HepG2 (cell line): ENCODE measurements around the gene RASIP1. TPM values are rescaled to one million over a fixed set of nuclear protein-coding genes. Genes with fewer than 3 reads are reported as not detected.

Source experiments
- BCL6 ChIP-seq: IDR thresholded peaks from 2 replicates; pipeline ENCODE4 v1.6.1; 2016; ENCODE audit warnings: missing genetic modification reagents, missing compliant biosample characterization
- DDIT3 ChIP-seq: sonication (generic); formaldehyde crosslinking; IDR thresholded peaks from 2 replicates; pipeline ENCODE4 v1.4.0; 2020; ENCODE audit warnings: mild to moderate bottlenecking, missing genetic modification reagents
- GABPB1 ChIP-seq: IDR thresholded peaks from 2 replicates; pipeline ENCODE4 v1.6.1; 2016; ENCODE audit warnings: mild to moderate bottlenecking, missing genetic modification reagents, moderate library complexity, missing compliant biosample characterization
- HNRNPUL1 ChIP-seq: fragments of 200-400 bp; formaldehyde crosslinking; IDR thresholded peaks from 2 replicates; pipeline ENCODE4 v1.6.1; 2017; ENCODE audit warnings: low read depth, mild to moderate bottlenecking, low read length, moderate library complexity
- KAT2B ChIP-seq: fragments of 150-350 bp; IDR thresholded peaks from 2 replicates; pipeline ENCODE4 v1.6.1; 2014; ENCODE audit warnings: low read depth, low read length, borderline replicate concordance
- KAT8 ChIP-seq: IDR thresholded peaks from 2 replicates; pipeline ENCODE4 v1.6.1; 2016; ENCODE audit warnings: missing genetic modification reagents, missing compliant biosample characterization
- MATR3 ChIP-seq: sonication (generic); formaldehyde crosslinking; IDR thresholded peaks from 2 replicates; pipeline ENCODE4 v1.4.0; 2020; ENCODE audit warnings: missing genetic modification reagents
- MBNL3 ChIP-seq: fragments of 250-450 bp; sonication (Bioruptor Pico); conservative IDR thresholded peaks from 2 replicates; pipeline ENCODE4 v1.8.0; 2022; ENCODE audit warnings: mild to moderate bottlenecking, inconsistent platforms
- NCOA2 ChIP-seq: sonication (generic); formaldehyde crosslinking; IDR thresholded peaks from 2 replicates; pipeline ENCODE4 v1.8.0; 2022; ENCODE audit warnings: inconsistent platforms
- NFE2L2 ChIP-seq: fragments of 150-350 bp; IDR thresholded peaks from 2 replicates; pipeline ENCODE4 v1.6.1; 2014; ENCODE audit warnings: low read length
- RNF219 ChIP-seq: sonication (generic); formaldehyde crosslinking; IDR thresholded peaks from 2 replicates; pipeline ENCODE4 v1.5.0; 2020; ENCODE audit warnings: mild to moderate bottlenecking, missing genetic modification reagents
- TBX2 ChIP-seq: sonication (generic); formaldehyde crosslinking; IDR thresholded peaks from 2 replicates; pipeline ENCODE4 v1.5.0; 2020; ENCODE audit warnings: missing genetic modification reagents, mild to moderate bottlenecking, borderline replicate concordance
- TBX3 ChIP-seq: fragments of 450-650 bp; IDR thresholded peaks from 2 replicates; pipeline ENCODE4 v1.6.1; 2017; ENCODE audit warnings: antibody characterized with exemption, mild to moderate bottlenecking, inconsistent platforms, borderline replicate concordance
- TCF12 ChIP-seq, 2 experiments: fragments of 450-650 bp in 1 of 2; sonication (generic) in 1 of 2; formaldehyde crosslinking in 1 of 2; IDR thresholded peaks; 2 replicates each; pipeline versions ENCODE4 v1.6.1 to v1.8.0; 2017 to 2022; ENCODE audit warnings: antibody characterized with exemption in 1 of 2, mild to moderate bottlenecking in 1 of 2, missing genetic modification reagents in 1 of 2, moderate library complexity in 1 of 2
- YEATS4 ChIP-seq: sonication (generic); formaldehyde crosslinking; IDR thresholded peaks from 2 replicates; pipeline ENCODE4 v1.4.0; 2020; ENCODE audit warnings: missing genetic modification reagents, borderline replicate concordance
- ZBTB7B ChIP-seq: sonication (generic); formaldehyde crosslinking; IDR thresholded peaks from 2 replicates; pipeline ENCODE4 v1.4.0; 2020; ENCODE audit warnings: missing genetic modification reagents
- ZMYM3 ChIP-seq: sonication (generic); formaldehyde crosslinking; IDR thresholded peaks from 2 replicates; pipeline ENCODE4 v1.5.1; 2020; ENCODE audit warnings: mild to moderate bottlenecking, missing genetic modification reagents
- ZNF329 ChIP-seq: sonication (generic); formaldehyde crosslinking; IDR thresholded peaks from 2 replicates; pipeline ENCODE4 v1.9.0; 2021; ENCODE audit warnings: low read depth, mild to moderate bottlenecking, missing genetic modification reagents
- ZNF704 ChIP-seq: sonication (generic); formaldehyde crosslinking; IDR thresholded peaks from 2 replicates; pipeline ENCODE4 v1.8.1; 2023; ENCODE audit warnings: mild to moderate bottlenecking, inconsistent platforms, moderate library complexity, missing genetic modification reagents, borderline replicate concordance
- ZNF749 ChIP-seq: sonication (generic); formaldehyde crosslinking; IDR thresholded peaks from 2 replicates; pipeline ENCODE4 v1.8.0; 2022; ENCODE audit warnings: mild to moderate bottlenecking, missing genetic modification reagents, moderate library complexity, borderline replicate concordance
- ZSCAN5A ChIP-seq: sonication (generic); formaldehyde crosslinking; IDR thresholded peaks from 2 replicates; pipeline ENCODE4 v1.8.0; 2022; ENCODE audit warnings: mild to moderate bottlenecking, missing genetic modification reagents, borderline replicate concordance
- polyA plus RNA-seq, 8 experiments: library from polyadenylated mRNA; depleted of rRNA in 3 of 8; stranded (reverse) in 7 of 8; unstranded in 1 of 8; fragments of >200 nt; fragmentation: Illumina TruSeq in 4 of 8; extraction: Trizol in 4 of 8; gene quantifications; 2 replicates each; pipeline versions ENCODE4 v1.2.1 to v1.2.3, GENCODE V29; 2011 to 2016; ENCODE audit warnings: low read depth in 4 of 8, missing spikeins in 1 of 8, mixed read lengths in 1 of 8; ENCODE audit not compliant: insufficient read depth in 1 of 8
- total RNA-seq, 5 experiments: library from RNA; depleted of rRNA; stranded (reverse); fragments of >200 nt; fragmentation: Illumina TruSeq; extraction: Trizol; gene quantifications; 2 replicates each; pipeline ENCODE4 v1.2.3, GENCODE V29; 2016; ENCODE audit warnings: low read depth in 1 of 5
- TF ChIP-seq, protein P1 (sequence below): sonication (generic); formaldehyde crosslinking; IDR thresholded peaks from 2 replicates; pipeline ENCODE4 v1.8.0; 2022; ENCODE audit warnings: missing genetic modification reagents, mild to moderate bottlenecking, moderate library complexity, borderline replicate concordance
- TF ChIP-seq, protein P2 (sequence below): sonication (generic); formaldehyde crosslinking; IDR thresholded peaks from 2 replicates; pipeline ENCODE4 v1.5.1; 2020; ENCODE audit warnings: missing genetic modification reagents, mild to moderate bottlenecking, borderline replicate concordance

RASIP1 gene
- total and polyA plus RNA-seq, 2 of the 13 experiments (the other 11 are each of a cell fraction or from before 2014, with no cell fraction given) = 0.44 to 0.58 TPM

- TF ChIP-seq ZMYM3 (CRISPR knock-in tag) = 0 out of 2 replicates have a peak, but pooled peaks have one; percentile 28
- TF ChIP-seq TBX2 (CRISPR knock-in tag) = no peak
- TF ChIP-seq, protein P1, sequence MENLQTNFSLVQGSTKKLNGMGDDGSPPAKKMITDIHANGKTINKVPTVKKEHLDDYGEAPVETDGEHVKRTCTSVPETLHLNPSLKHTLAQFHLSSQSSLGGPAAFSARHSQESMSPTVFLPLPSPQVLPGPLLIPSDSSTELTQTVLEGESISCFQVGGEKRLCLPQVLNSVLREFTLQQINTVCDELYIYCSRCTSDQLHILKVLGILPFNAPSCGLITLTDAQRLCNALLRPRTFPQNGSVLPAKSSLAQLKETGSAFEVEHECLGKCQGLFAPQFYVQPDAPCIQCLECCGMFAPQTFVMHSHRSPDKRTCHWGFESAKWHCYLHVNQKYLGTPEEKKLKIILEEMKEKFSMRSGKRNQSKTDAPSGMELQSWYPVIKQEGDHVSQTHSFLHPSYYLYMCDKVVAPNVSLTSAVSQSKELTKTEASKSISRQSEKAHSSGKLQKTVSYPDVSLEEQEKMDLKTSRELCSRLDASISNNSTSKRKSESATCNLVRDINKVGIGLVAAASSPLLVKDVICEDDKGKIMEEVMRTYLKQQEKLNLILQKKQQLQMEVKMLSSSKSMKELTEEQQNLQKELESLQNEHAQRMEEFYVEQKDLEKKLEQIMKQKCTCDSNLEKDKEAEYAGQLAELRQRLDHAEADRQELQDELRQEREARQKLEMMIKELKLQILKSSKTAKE (CRISPR knock-in tag) = no peak
- no peak for TF ChIP-seq DDIT3 (CRISPR knock-in tag)
- TF ChIP-seq ZNF704 (CRISPR knock-in tag) = no peak
- no peak for TF ChIP-seq ZNF749 (CRISPR knock-in tag)
- TF ChIP-seq MBNL3 (CRISPR knock-in tag) = no peak
- TF ChIP-seq BCL6 (CRISPR knock-in tag) = no peak
- TF ChIP-seq NFE2L2 = no peak
- TF ChIP-seq HNRNPUL1 = no peak
- TF ChIP-seq ZNF329 = no peak
- TF ChIP-seq GABPB1 (CRISPR knock-in tag) = peak; percentile 72
- TF ChIP-seq KAT2B = no peak
- no peak for TF ChIP-seq RNF219 (CRISPR knock-in tag)
- TF ChIP-seq TBX3 = no peak
- no peak for TF ChIP-seq TCF12 (IDR thresholded peaks at IDR 0.05)
- 0 out of 2 replicates have a peak, but pooled peaks have one; percentile 53 for TF ChIP-seq TCF12 (CRISPR knock-in tag; IDR thresholded peaks at IDR 0.05)
- peak; percentile 43; the same call in 1 of the 2 replicates for TF ChIP-seq YEATS4 (CRISPR knock-in tag)
- TF ChIP-seq ZSCAN5A = no peak
- 0 out of 2 replicates have a peak, but pooled peaks have one; percentile 46 for TF ChIP-seq NCOA2
- peak; percentile 73 for TF ChIP-seq ZBTB7B (CRISPR knock-in tag)
- peak; percentile 61; the same call in 1 of the 2 replicates for TF ChIP-seq KAT8 (CRISPR knock-in tag)
- TF ChIP-seq, protein P2, sequence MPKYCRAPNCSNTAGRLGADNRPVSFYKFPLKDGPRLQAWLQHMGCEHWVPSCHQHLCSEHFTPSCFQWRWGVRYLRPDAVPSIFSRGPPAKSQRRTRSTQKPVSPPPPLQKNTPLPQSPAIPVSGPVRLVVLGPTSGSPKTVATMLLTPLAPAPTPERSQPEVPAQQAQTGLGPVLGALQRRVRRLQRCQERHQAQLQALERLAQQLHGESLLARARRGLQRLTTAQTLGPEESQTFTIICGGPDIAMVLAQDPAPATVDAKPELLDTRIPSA = no peak
- TF ChIP-seq MATR3 (CRISPR knock-in tag) = no peak
Measured at GRCh38 chr19:48757741-48758144, 17.3 kb upstream of the RASIP1 start (continued).
